GM12878 (cell line): ENCODE data around the gene NUP54. TPM values are rescaled to one million over a fixed set of nuclear protein-coding genes. Genes with fewer than 3 reads are reported as not detected.
A peak's percentile ranks its signal among the peaks of the same experiment; 100 is the strongest.

ENCODE experiments used
- ATAC-seq: fragments of 200-7000 bp; cut with Tn5 transposase; 3 replicates; pipeline ENCODE4 v1.9.1; 2020; ENCODE audit warnings: mild to moderate bottlenecking, moderate library complexity
- BruUV-seq: library from RNA; stranded (reverse); fragments of 400-500 nt; replicated peaks from 2 replicates; lab custom pipeline; 2021; lab: Mats Ljungman, UMichigan
- CTCF ChIA-PET: fragments of 300-600 bp; sonication (Branson Sonifier 250); formaldehyde crosslinking; extraction: SDS; loops from one replicate; lab custom pipeline; 2021; ENCODE audit warnings: inconsistent platforms; lab: Yijun Ruan, JAX
- POLR2A ChIA-PET: fragments of 350-600 bp; formaldehyde crosslinking; extraction: SDS; loops from one replicate; lab custom pipeline; 2021; ENCODE audit warnings: inconsistent platforms; lab: Charles Lee
- RAD21 ChIA-PET: fragments of 300-600 bp; sonication (Branson Sonifier 250); formaldehyde crosslinking; loops from one replicate; lab custom pipeline; 2023; ENCODE audit warnings: antibody characterized with exemption; ENCODE audit not compliant: unreplicated experiment; lab: Charles Lee
- SMC1A ChIA-PET: fragments of 300-600 bp; sonication (Branson Sonifier 250); formaldehyde crosslinking; loops from one replicate; lab custom pipeline; 2023; ENCODE audit not compliant: unreplicated experiment, uncharacterized antibody; lab: Charles Lee
- DNase-seq: peaks from one replicate; pipeline ENCODE4 v3.0.0-alpha.2; 2011; ENCODE audit warnings: low read depth, low spot score
- FAIRE-seq: peaks from 3 replicates; lab custom pipeline; 2011; peaks lifted over from hg19 to GRCh38; lab: Jason Lieb, UNC
- H2AFZ ChIP-seq: 2 replicates; pipeline ENCODE4 v1.6.0; 2011; ENCODE audit warnings: low read depth, low read length, control low read depth; ENCODE audit not compliant: control insufficient read depth
- H3K27ac ChIP-seq: 2 replicates; pipeline ENCODE4 v1.5.1; 2011; ENCODE audit warnings: control low read depth; ENCODE audit not compliant: control insufficient read depth, insufficient read depth
- H3K27me3 ChIP-seq, 2 experiments: replicated peaks in 1 of 2; 2 replicates each; pipeline versions ENCODE4 v1.6.0 to v1.6.1; 2011; ENCODE audit warnings: low read length in 1 of 2; ENCODE audit not compliant: control insufficient read depth in 2 of 2, insufficient read depth in 2 of 2
- H3K36me3 ChIP-seq, 2 experiments: 2 replicates each; pipeline ENCODE4 v1.5.1; 2011; ENCODE audit warnings: low read length in 1 of 2; ENCODE audit not compliant: control insufficient read depth in 2 of 2, insufficient read depth in 2 of 2
- H3K4me1 ChIP-seq: 2 replicates; pipeline ENCODE4 v1.6.1; 2011; ENCODE audit warnings: mild to moderate bottlenecking, low read length, moderate library complexity, mixed read lengths; ENCODE audit not compliant: control insufficient read depth, insufficient read depth
- H3K4me2 ChIP-seq: 2 replicates; pipeline ENCODE4 v1.6.0; 2011; ENCODE audit warnings: control low read depth; ENCODE audit not compliant: control insufficient read depth, insufficient read depth
- H3K4me3 ChIP-seq: fragments of 200-600 bp; sonication (generic); 2 replicates; pipeline ENCODE4 v1.5.1; 2016
- H3K79me2 ChIP-seq: 2 replicates; pipeline ENCODE4 v1.6.0; 2011; ENCODE audit warnings: low read length; ENCODE audit not compliant: control insufficient read depth, insufficient read depth
- H3K9ac ChIP-seq: 2 replicates; pipeline ENCODE4 v1.8.0; 2011; ENCODE audit warnings: low read length, control low read depth, mixed read lengths; ENCODE audit not compliant: control insufficient read depth, insufficient read depth
- H3K9me3 ChIP-seq: replicated peaks from 3 replicates; pipeline ENCODE4 v1.5.1; 2011; ENCODE audit warnings: mild to moderate bottlenecking, low read length; ENCODE audit not compliant: control insufficient read depth, insufficient read depth
- H4K20me1 ChIP-seq: 2 replicates; pipeline ENCODE4 v1.6.0; 2011; ENCODE audit not compliant: control insufficient read depth, insufficient read depth
- FOS ChIP-seq: IDR thresholded peaks from 3 replicates; pipeline ENCODE4 v1.6.1; 2011; ENCODE audit warnings: borderline replicate concordance; ENCODE audit not compliant: insufficient read length; ENCODE audit errors: extremely low read depth
- MYC ChIP-seq: IDR thresholded peaks from 2 replicates; pipeline ENCODE4 v1.6.1; 2011; ENCODE audit warnings: mild to moderate bottlenecking, low read length, moderate library complexity, inconsistent platforms; ENCODE audit not compliant: insufficient read depth, insufficient replicate concordance, insufficient read length, severe bottlenecking
- NFYB ChIP-seq: IDR thresholded peaks from 2 replicates; pipeline ENCODE4 v1.6.1; 2011; ENCODE audit warnings: low read depth, mild to moderate bottlenecking, low read length, improper control_type of control experiment, moderate library complexity; ENCODE audit not compliant: insufficient read depth
- STAT3 ChIP-seq: IDR thresholded peaks from 2 replicates; pipeline ENCODE4 v1.6.1; 2011; ENCODE audit warnings: low read depth, low read length, improper control_type of control experiment
- SUPT20H ChIP-seq: IDR thresholded peaks from 2 replicates; pipeline ENCODE4 v1.6.1; 2011; ENCODE audit warnings: low read depth, mild to moderate bottlenecking, low read length, moderate library complexity, borderline replicate concordance; ENCODE audit not compliant: control insufficient read depth
- TAF1 ChIP-seq: IDR thresholded peaks from 2 replicates; pipeline ENCODE4 v1.6.1; 2011; ENCODE audit warnings: mild to moderate bottlenecking, low read depth, low read length, borderline replicate concordance
- TBL1XR1 ChIP-seq: IDR thresholded peaks from 2 replicates; pipeline ENCODE4 v1.6.1; 2012; ENCODE audit warnings: low read depth, low read length, improper control_type of control experiment
- USF1 ChIP-seq: IDR thresholded peaks from 2 replicates; pipeline ENCODE4 v1.6.1; 2011; ENCODE audit warnings: borderline replicate concordance, low read depth, mild to moderate bottlenecking, moderate library complexity, mixed read lengths, low read length; ENCODE audit not compliant: insufficient read depth; ENCODE audit errors: extremely low read length
- ZSCAN29 ChIP-seq: fragments of 450-650 bp; IDR thresholded peaks from 2 replicates; pipeline ENCODE4 v1.6.1; 2017; ENCODE audit warnings: mild to moderate bottlenecking, moderate library complexity
- WGBS: methylation state at CpG from one replicate; pipeline ENCODE4 v1.1.6; 2016; ENCODE audit warnings: low lambda C conversion rate; ENCODE audit not compliant: insufficient replicate concordance, insufficient coverage; ENCODE audit errors: missing lambda C conversion rate; 5-methylcytosine and 5-hydroxymethylcytosine counted together
- in situ Hi-C: fragments of 300-500 bp; cut with MboI; formaldehyde crosslinking; loops from 9 replicates; pipeline ENCODE4 v1.14.3; 2018; ENCODE audit warnings: mixed read lengths
- intact Hi-C: fragments of 100-400 bp; cut with micrococcal nuclease; formaldehyde crosslinking; loops from one replicate; pipeline ENCODE4 v1.14.2; 2022; ENCODE audit not compliant: unreplicated experiment
- polyA plus RNA-seq, 11 experiments: library from polyadenylated mRNA; depleted of rRNA in 4 of 11; unstranded in 6 of 11; stranded (reverse) in 5 of 11; fragments of >200 nt; fragmentation: Nextera tagmentation in 4 of 11; fragmentation: Illumina TruSeq in 1 of 11; extraction: Ambion mirVana in 4 of 11; extraction: Trizol in 1 of 11; gene quantifications; 1 replicate in 1 of 11; 2 replicates in 10 of 11; pipeline versions ENCODE4 v1.2.1 to v1.2.3, GENCODE V29; 2011 to 2016; ENCODE audit warnings: inconsistent platforms in 2 of 11, missing spikeins in 2 of 11, low read depth in 1 of 11
- total RNA-seq, 4 experiments: library from RNA; depleted of rRNA in 3 of 4; stranded (reverse); fragments of >200 nt in 3 of 4; fragmentation: Illumina TruSeq in 1 of 4; extraction: Trizol in 1 of 4; gene quantifications; 2 replicates each; pipeline versions ENCODE4 v1.2.1 to v1.2.3, GENCODE V29; 2013 to 2021
- TF ChIP-seq, protein P1 (sequence below): fragments of 450-650 bp; IDR thresholded peaks from 2 replicates; pipeline ENCODE4 v1.6.1; 2018; ENCODE audit warnings: mild to moderate bottlenecking, low read depth, moderate library complexity; ENCODE audit not compliant: partially characterized antibody
- TF ChIP-seq, protein P2 (sequence below): fragments of 450-650 bp; IDR thresholded peaks from 2 replicates; pipeline ENCODE4 v1.6.1; 2017; ENCODE audit warnings: mild to moderate bottlenecking
- TF ChIP-seq, protein P3 (sequence below): IDR thresholded peaks from 2 replicates; pipeline ENCODE4 v1.6.1; 2011; ENCODE audit warnings: low read depth, low read length, improper control_type of control experiment, borderline replicate concordance

NUP54 gene
- total and polyA plus RNA-seq, 10 of the 15 experiments (the other 5 are each of a cell fraction or from before 2014, with no cell fraction given) = 17.5 to 69.0 (median 42.3) TPM

- Histone ChIP-seq H3K9ac (no peak overlapping the region), H2AFZ (no peak overlapping the region), H3K36me3 (peaks cover 0 to 3% of the 10 kb centered on the region in 2 experiments; a peak in 2 of 4 replicates), H3K4me1 (peaks cover 54% of the 10 kb centered on the region), H3K27ac (peak overlapping the region; percentile 95), H3K27me3 (no peaks in the 10 kb centered on the region), H3K9me3 (peaks cover 2% of the 10 kb centered on the region; the same call in 2 of the 3 replicates), H3K79me2 (no peaks in the 10 kb centered on the region; the same call in none of the 2 replicates), H3K4me2 (peak overlapping the region; percentile 97), H4K20me1 (no peaks in the 10 kb centered on the region), H3K4me3 (peak overlapping the region; percentile 24)
- ChIA-PET POLR2A (interaction anchor here (1.2 kb wide), 1 partner anchor 14 kb away, joined by 3 read pairs; no protein-coding TSS in a partner anchor), CTCF (interaction anchor here (0.9 kb wide), 3 partner anchors 17 to 308 kb away, joined by 3 to 5 read pairs (median 3); no protein-coding TSS in a partner anchor), RAD21 (interaction anchor here (1.6 kb wide), 1 partner anchor 13 kb away, joined by 6 read pairs; no protein-coding TSS in a partner anchor), SMC1A (interaction anchor here (1.9 to 4.7 kb wide), 2 partner anchors 13 to 17 kb away, joined by 9 to 54 read pairs; no protein-coding TSS in a partner anchor)
- no TSS peak for BruUV-seq
- DNase-seq (no peak), FAIRE-seq (no peak), ATAC-seq (no peak)
- 86% methylated on average over 10 of the region's 10 CpGs for WGBS
- TF ChIP-seq NFYB = no peak
- no peak for TF ChIP-seq SUPT20H
- TF ChIP-seq ZSCAN29 = no peak
- no peak for TF ChIP-seq FOS
- TF ChIP-seq, protein P1, sequence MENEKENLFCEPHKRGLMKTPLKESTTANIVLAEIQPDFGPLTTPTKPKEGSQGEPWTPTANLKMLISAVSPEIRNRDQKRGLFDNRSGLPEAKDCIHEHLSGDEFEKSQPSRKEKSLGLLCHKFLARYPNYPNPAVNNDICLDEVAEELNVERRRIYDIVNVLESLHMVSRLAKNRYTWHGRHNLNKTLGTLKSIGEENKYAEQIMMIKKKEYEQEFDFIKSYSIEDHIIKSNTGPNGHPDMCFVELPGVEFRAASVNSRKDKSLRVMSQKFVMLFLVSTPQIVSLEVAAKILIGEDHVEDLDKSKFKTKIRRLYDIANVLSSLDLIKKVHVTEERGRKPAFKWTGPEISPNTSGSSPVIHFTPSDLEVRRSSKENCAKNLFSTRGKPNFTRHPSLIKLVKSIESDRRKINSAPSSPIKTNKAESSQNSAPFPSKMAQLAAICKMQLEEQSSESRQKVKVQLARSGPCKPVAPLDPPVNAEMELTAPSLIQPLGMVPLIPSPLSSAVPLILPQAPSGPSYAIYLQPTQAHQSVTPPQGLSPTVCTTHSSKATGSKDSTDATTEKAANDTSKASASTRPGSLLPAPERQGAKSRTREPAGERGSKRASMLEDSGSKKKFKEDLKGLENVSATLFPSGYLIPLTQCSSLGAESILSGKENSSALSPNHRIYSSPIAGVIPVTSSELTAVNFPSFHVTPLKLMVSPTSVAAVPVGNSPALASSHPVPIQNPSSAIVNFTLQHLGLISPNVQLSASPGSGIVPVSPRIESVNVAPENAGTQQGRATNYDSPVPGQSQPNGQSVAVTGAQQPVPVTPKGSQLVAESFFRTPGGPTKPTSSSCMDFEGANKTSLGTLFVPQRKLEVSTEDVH = no peak
- no peak for TF ChIP-seq TAF1
- TF ChIP-seq, protein P2, sequence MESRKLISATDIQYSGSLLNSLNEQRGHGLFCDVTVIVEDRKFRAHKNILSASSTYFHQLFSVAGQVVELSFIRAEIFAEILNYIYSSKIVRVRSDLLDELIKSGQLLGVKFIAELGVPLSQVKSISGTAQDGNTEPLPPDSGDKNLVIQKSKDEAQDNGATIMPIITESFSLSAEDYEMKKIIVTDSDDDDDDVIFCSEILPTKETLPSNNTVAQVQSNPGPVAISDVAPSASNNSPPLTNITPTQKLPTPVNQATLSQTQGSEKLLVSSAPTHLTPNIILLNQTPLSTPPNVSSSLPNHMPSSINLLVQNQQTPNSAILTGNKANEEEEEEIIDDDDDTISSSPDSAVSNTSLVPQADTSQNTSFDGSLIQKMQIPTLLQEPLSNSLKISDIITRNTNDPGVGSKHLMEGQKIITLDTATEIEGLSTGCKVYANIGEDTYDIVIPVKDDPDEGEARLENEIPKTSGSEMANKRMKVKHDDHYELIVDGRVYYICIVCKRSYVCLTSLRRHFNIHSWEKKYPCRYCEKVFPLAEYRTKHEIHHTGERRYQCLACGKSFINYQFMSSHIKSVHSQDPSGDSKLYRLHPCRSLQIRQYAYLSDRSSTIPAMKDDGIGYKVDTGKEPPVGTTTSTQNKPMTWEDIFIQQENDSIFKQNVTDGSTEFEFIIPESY = no peak
- no peak for TF ChIP-seq STAT3
- TF ChIP-seq USF1 = no peak
- no peak for TF ChIP-seq MYC
- no peak for TF ChIP-seq TBL1XR1
- TF ChIP-seq, protein P3, sequence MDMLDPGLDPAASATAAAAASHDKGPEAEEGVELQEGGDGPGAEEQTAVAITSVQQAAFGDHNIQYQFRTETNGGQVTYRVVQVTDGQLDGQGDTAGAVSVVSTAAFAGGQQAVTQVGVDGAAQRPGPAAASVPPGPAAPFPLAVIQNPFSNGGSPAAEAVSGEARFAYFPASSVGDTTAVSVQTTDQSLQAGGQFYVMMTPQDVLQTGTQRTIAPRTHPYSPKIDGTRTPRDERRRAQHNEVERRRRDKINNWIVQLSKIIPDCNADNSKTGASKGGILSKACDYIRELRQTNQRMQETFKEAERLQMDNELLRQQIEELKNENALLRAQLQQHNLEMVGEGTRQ = no peak
- in situ Hi-C loops (no loop called here), intact Hi-C loops (no loop called here)
Measured at GRCh38 chr4:76197031-76197743, 49.0 kb upstream of the NUP54 start.
